ACC112 (cell line): ENCODE measurements around the gene SLC4A1.

Source experiments
- H2AFZ ChIP-seq: fragments of 200-600 bp; sonication (generic); one replicate; pipeline ENCODE4 v1.6.0; 2017; ENCODE audit warnings: antibody characterized with exemption, low read length; ENCODE audit not compliant: unreplicated experiment
- H3K27ac ChIP-seq: fragments of 200-600 bp; sonication (generic); 2 replicates; pipeline ENCODE4 v1.5.1; 2014; ENCODE audit warnings: low read depth, mild to moderate bottlenecking, antibody characterized with exemption, low read length, moderate library complexity
- H3K27me3 ChIP-seq: fragments of 200-600 bp; sonication (generic); 2 replicates; pipeline ENCODE4 v1.6.1; 2014; ENCODE audit warnings: mild to moderate bottlenecking, antibody characterized with exemption, low read length, moderate library complexity, mixed read lengths; ENCODE audit not compliant: insufficient read depth
- H3K36me3 ChIP-seq: fragments of 200-600 bp; sonication (generic); 2 replicates; pipeline ENCODE4 v1.6.1; 2016; ENCODE audit warnings: mild to moderate bottlenecking, antibody characterized with exemption, low read length, moderate library complexity, mixed read lengths; ENCODE audit not compliant: insufficient read depth
- H3K4me1 ChIP-seq: fragments of 200-600 bp; sonication (generic); one replicate; pipeline ENCODE4 v1.6.1; 2016; ENCODE audit warnings: low read length, mixed read lengths; ENCODE audit not compliant: insufficient read depth, unreplicated experiment, control insufficient read depth
- H3K4me3 ChIP-seq: fragments of 200-600 bp; sonication (generic); 2 replicates; pipeline ENCODE4 v1.5.1; 2014; ENCODE audit warnings: mild to moderate bottlenecking, low read depth, low read length
- H3K79me2 ChIP-seq: fragments of 200-600 bp; sonication (generic); one replicate; pipeline ENCODE4 v1.6.0; 2016; ENCODE audit warnings: low read length; ENCODE audit not compliant: control insufficient read depth, unreplicated experiment, insufficient read depth

Gene SLC4A1

DNA sequence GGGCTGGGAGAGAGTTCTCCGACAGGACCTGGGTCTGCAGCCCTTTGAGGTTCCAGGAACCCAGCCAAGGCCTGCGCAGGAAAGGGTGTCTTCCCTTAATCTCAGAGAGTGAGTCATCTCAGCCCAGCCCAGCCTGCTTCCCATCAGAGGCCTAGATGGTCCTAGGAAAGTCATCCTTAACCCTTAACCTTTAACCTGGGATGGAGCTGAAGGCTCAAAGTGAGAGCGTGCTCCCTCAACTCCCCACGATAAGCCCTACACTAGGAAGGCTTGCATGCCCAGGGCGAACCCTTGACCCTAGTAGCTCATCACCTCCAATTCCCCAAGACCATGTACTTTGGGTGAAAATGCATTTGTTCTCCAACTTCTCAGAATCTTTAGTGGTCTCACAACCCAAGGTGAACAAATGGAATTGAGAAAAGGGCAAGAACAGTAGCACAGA is 63.5 kb downstream of the SLC4A1 start:
- Histone ChIP-seq H3K36me3 (peaks cover 3% of the 10 kb centered on the region; the same call in 1 of the 2 replicates), H3K27ac (peak overlapping the region; percentile 54), H3K79me2 (no peaks in the 10 kb centered on the region), H3K4me3 (no peak overlapping the region; the same call in 1 of the 2 replicates), H3K4me1 (peaks cover 50% of the 10 kb centered on the region), H2AFZ (no peak overlapping the region), H3K27me3 (no peaks in the 10 kb centered on the region)

GRCh38 chr17:44203731-44204440 is 64.0 kb downstream of the SLC4A1 start:
- Histone ChIP-seq H3K36me3 (no peaks in the 10 kb centered on the region), H3K79me2 (peaks cover 2% of the 10 kb centered on the region), H3K27me3 (no peaks in the 10 kb centered on the region), H3K27ac (0 out of 2 replicates have a peak overlapping the region, but pooled peaks have one; percentile 3), H3K4me1 (peaks cover 45% of the 10 kb centered on the region), H3K4me3 (no peak overlapping the region; the same call in 1 of the 2 replicates), H2AFZ (no peak overlapping the region)

GRCh38 chr17:44202756-44203155 is 65.2 kb downstream of the SLC4A1 start:
- Histone ChIP-seq H3K4me1 (peaks cover 42% of the 10 kb centered on the region), H2AFZ (no peak overlapping the region), H3K27ac (no peak overlapping the region)

GRCh38 chr17:44200478-44201155 is 67.3 kb downstream of the SLC4A1 start:
- H3K4me3 ChIP-seq = peak overlapping the region; percentile 97
- no peaks in the 10 kb centered on the region for H3K27me3 ChIP-seq
- peak overlapping the region; percentile 72 for H3K27ac ChIP-seq
- H3K79me2 ChIP-seq = peaks cover 24% of the 10 kb centered on the region
- no peaks in the 10 kb centered on the region for H3K36me3 ChIP-seq
- H3K4me1 ChIP-seq = peaks cover 52% of the 10 kb centered on the region
- peak overlapping the region; percentile 74 for H2AFZ ChIP-seq

More at GRCh38 chr17:44202756-44203155, 65.2 kb downstream of the SLC4A1 start:
- Histone ChIP-seq H3K79me2 (peaks cover 13% of the 10 kb centered on the region), H3K4me3 (no peak overlapping the region), H3K36me3 (no peaks in the 10 kb centered on the region), H3K27me3 (no peaks in the 10 kb centered on the region)

GRCh38 chr17:44199553-44200477 is 68.1 kb downstream of the SLC4A1 start, which contains the start of gene ATXN7L3:
ATXN7L3 (minus strand) TSS chr17:44199884; CDS start chr17:44198070, 1,814 bp downstream.
- H3K27me3 ChIP-seq = no peaks in the 10 kb centered on the region
- peaks cover 24% of the 10 kb centered on the region for H3K79me2 ChIP-seq
- H3K4me1 ChIP-seq = peaks cover 50% of the 10 kb centered on the region
- peak within 1 kb of the TSS; percentile 86 for H3K27ac ChIP-seq
- peak within 1 kb of the TSS; percentile 78 for H2AFZ ChIP-seq
- no peaks in the 10 kb centered on the region for H3K36me3 ChIP-seq
- H3K4me3 ChIP-seq = peak within 1 kb of the TSS; percentile 97

GRCh38 chr17:44198721-44199552 is 69.0 kb downstream of the SLC4A1 start:
- Histone ChIP-seq H2AFZ (peak overlapping the region; percentile 78), H3K36me3 (no peaks in the 10 kb centered on the region), H3K27ac (peak overlapping the region; percentile 86)

More at GRCh38 chr17:44198721-44199552, 69.0 kb downstream of the SLC4A1 start:
- Histone ChIP-seq H3K4me3 (peak overlapping the region; percentile 97), H3K27me3 (no peaks in the 10 kb centered on the region), H3K79me2 (peaks cover 24% of the 10 kb centered on the region), H3K4me1 (peaks cover 41% of the 10 kb centered on the region)
